T47D (cell line): ENCODE measurements around the gene EXOSC6.
"Not testable (repeated sequence)": the region's sequence is repeated elsewhere in the genome, so short reads cannot be mapped to it uniquely, and the experiment has no call there.

Source experiments
- DNase-seq, 2 experiments: peaks; one replicate each; pipeline versions ENCODE4 v3.0.0 to v3.0.0-alpha.2; 2011 to 2012; ENCODE audit warnings: low read depth in 1 of 2, low spot score in 1 of 2
- JUND ChIP-seq: IDR thresholded peaks from 2 replicates; pipeline ENCODE4 v1.6.1; 2012; ENCODE audit warnings: low read depth
- in situ Hi-C: cut with HindIII; loops from 2 replicates; pipeline ENCODE4 v1.10.0; 2016; ENCODE audit warnings: low sequenced_read_pairs, low pct_unique_long_range_greater_than_20kb

The EXOSC6 gene

GRCh38 chr16:70270176-70270575 lies 18.4 kb upstream of the EXOSC6 start:
- in situ Hi-C loops, result no loop called here
- no peak for TF ChIP-seq JUND
- DNase-seq, result no peak

GRCh38 chr16:70269471-70269870 lies 17.7 kb upstream of the EXOSC6 start:
- no peak for TF ChIP-seq JUND
- no peak for DNase-seq
- in situ Hi-C loops, result no loop called here

- DNase-seq, in situ Hi-C loops: not testable (repeated sequence)
Measured at GRCh38 chr16:70267922-70268321, 16.2 kb upstream of the EXOSC6 start.

DNA sequence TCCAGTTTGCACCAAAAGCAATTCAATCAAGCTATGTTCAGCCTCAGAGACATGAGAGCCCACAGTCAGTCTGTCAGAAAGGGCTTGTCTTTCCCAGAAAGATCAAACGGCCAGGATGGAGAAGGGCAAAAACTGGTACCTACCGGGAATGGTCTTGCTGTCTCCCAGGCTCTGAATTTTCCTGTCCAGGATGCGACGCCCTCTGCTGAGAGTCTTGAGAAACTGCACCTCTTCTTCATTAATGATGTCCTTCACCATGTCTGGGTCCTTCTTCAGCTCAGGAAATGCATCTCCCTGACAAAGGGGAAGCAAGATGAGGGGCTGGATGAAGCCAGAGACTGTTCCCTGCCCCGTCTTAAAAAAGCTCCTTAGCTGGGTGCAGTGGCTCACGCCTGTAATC lies 15.8 kb upstream of the EXOSC6 start:
- DNase-seq, result peak; percentile 51 to 74
- in situ Hi-C loops, result no loop called here
- no peak for TF ChIP-seq JUND

DNA sequence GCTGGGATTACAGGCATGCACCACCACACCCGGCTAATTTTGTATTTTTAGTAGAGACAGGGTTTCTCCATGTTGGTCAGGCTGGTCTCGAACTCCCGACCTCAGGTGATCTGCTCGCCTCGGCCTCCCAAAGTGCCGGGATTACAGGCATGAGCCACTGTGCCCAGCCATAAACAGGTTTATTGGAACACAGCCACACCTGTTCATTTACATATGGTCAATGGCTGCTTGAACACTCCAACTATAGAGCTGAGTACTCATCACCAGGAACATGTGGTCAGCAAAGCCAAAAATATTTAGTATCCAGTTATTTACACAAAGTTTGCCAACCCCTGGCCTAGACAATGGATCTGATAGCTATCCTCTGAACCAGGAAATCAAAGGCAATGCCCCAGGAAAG lies 8.2 kb upstream of the EXOSC6 start:
- in situ Hi-C loops, result not testable (repeated sequence)

DNA sequence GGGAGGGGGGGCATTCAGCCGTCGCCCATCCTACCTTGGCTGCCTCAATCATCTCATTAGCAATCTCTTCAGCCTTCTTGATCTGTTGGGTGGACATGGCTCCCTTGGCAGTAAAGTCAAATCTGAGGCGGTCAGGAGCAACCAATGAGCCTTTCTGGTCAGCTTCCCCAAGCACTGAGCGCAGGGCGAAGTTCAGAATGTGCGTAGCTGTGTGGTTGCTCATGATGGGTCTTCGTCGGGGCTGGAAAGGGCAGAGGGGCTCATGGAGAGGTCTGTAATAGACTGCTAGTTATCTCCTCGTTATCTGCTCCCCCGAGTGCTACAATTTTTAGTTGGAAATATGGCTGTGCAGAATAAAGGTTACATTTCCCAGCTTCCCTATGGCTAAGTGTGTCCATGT lies 7.2 kb upstream of the EXOSC6 start:
- TF ChIP-seq JUND, result no peak
- in situ Hi-C loops, result no loop called here
- DNase-seq, result no peak

More for the DNA sequence above, 8.2 kb upstream of the EXOSC6 start:
- DNase-seq, result peak in 1 of 2 experiments; percentile 25

- no peak for DNase-seq
- no peak for TF ChIP-seq JUND
- in situ Hi-C loops, result no loop called here
Measured at GRCh38 chr16:70258065-70258464, 6.3 kb upstream of the EXOSC6 start.

DNA sequence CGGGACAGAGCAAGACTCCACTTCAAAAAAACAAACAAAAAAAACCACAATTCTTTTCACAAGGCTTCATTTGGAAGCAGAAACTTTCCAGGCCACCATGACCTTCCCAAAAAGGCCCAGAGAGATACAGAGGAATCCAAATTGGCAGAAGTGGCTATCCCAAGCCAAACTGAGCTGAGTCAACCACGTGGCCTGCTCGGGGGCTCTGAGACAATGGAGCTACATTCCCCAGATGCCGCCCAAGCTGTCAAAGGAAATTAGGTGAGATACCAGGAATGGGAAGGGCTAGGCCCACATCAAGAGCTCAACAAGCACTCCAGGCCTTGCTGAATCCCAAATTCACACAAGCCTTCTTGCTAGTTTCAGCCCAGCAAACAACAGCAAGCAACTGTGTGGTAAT lies 5.7 kb upstream of the EXOSC6 start:
- in situ Hi-C loops, result no loop called here
- no peak for TF ChIP-seq JUND
- DNase-seq, result no peak

- DNase-seq, result no peak
- in situ Hi-C loops, result no loop called here
- no peak for TF ChIP-seq JUND
Measured at GRCh38 chr16:70255574-70255973, 3.8 kb upstream of the EXOSC6 start.

- TF ChIP-seq JUND, result no peak
- no peak for DNase-seq
- in situ Hi-C loops, result no loop called here
Measured at GRCh38 chr16:70254965-70255286, 3.2 kb upstream of the EXOSC6 start.

DNA sequence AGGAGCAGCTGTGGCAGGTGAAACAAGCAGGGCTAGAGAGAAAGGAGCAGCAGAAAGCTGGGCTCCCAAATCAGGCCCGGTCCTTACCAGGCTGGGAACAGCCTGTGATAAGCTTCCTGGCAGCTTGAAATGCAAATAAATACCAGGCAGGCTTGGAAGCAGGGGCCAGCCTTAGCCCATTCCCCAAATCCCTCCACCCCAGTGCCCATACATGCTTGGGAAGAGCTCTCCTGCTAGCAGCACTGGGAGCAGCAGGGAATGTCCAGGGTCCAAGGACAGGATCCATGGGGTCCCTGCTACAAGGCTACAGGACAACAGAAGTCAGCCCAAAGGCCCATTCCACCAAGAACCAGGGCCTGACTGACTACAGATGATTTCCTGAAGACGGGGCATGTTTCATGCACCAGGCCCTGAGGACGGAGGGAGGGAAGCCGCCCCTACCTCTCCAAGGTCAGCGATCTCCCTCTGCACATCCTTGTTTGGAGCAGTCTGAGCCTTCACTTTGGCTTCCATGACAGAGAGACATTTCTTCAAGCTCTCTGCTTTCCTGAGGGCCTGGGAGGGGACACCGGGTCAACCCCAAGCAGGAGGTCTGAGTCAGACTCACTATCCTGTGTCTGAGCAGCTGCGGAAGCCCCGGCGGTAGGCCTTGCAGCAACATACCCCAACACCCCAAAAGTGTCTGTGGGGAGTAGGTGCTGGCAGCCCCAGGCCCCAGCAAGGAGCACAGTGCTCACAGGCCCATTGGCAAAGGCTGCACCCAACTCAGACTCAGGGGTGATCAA lies 2.6 kb upstream of the EXOSC6 start:
- in situ Hi-C loops, result no loop called here
- no peak for TF ChIP-seq JUND
- no peak for DNase-seq

DNA sequence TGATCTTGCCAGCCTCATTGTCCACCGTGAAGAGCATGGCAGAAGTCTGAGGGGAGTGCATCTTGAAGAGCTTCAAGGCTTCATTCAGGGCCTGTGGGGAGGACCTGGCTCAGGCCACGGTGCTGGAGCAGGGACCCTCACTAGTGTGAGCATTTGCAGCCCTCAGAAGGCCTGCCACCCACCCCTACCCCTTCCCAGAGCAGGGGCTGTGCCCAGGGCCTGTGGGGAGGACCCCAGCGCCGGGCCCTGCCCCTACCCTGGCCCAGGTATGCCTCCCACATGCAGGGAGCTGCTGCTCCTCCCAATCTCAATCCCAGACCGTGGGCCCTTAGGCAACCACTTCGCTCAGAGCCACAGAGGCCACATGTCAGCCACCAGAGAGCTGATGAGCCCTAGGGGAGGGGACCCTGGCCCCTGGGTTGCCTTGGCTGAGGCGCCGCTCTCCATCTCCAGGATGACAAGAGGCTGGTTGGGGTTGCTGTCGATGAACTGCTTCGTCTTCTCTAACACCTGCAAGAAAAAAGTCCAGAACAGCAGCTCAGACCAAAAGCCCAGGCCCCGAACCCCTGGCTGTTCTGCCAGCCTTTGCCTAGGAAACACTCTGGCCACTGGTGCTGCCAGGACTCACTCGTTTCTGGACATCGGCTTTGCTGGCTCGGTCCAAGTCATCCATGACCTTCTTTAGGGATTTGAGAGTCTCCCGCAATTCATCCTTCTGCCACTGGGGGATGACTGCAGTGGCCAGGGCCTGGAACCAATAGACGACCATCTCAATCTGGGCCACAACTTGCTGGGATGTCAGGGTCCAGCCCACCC lies 1.8 kb upstream of the EXOSC6 start:
- peak; percentile 48 to 65 for DNase-seq
- in situ Hi-C loops, result no loop called here
- no peak for TF ChIP-seq JUND

- in situ Hi-C loops, result no loop called here
- DNase-seq, result peak in 1 of 2 experiments; percentile 44
- no peak for TF ChIP-seq JUND
Measured at GRCh38 chr16:70252355-70252988, 732 bp upstream of the EXOSC6 start.
